ENCODE measurements around the gene EDEM3.

GRCh38 chr1:184640505-184640904 is 114.2 kb downstream of the EDEM3 start:
- TF ChIP-seq EP300 (IDR thresholded peaks at IDR 0.05; ENCODE audit: borderline replicate concordance in 1 of 2, low read depth in 2 of 2, low read length in 2 of 2) (no peak), CTCF (IDR thresholded peaks at IDR 0.05; ENCODE audit: control extremely low read depth in 1 of 3, insufficient read depth in 1 of 3, low read depth in 1 of 3, low read length in 3 of 3) (no peak), TAF1 (IDR thresholded peaks at IDR 0.05; ENCODE audit: low read depth, low read length) (no peak), CEBPB (IDR thresholded peaks at IDR 0.05; ENCODE audit: low read depth, low read length) (no peak)

All from H1 (cell line).